HCT116 (cell line): Measurements from ENCODE around the gene NOP14. TPM values are rescaled to one million over a fixed set of nuclear protein-coding genes. Genes with fewer than 3 reads are reported as not detected.
"Not testable (repeated sequence)": the region's sequence is repeated elsewhere in the genome, so short reads cannot be mapped to it uniquely, and the experiment has no call there.

Experiments
- ATAC-seq: fragments of 200-7000 bp; cut with Tn5 transposase; 2 replicates; pipeline ENCODE4 v1.9.1; 2020; ENCODE audit warnings: mild to moderate bottlenecking, moderate library complexity
- BruUV-seq: library from RNA; stranded (reverse); fragments of 400-500 nt; replicated peaks from 2 replicates; lab custom pipeline; 2021; lab: Mats Ljungman, UMichigan
- CTCF ChIA-PET: fragments of 300-600 bp; sonication (Branson Sonifier 250); formaldehyde crosslinking; loops from one replicate; lab custom pipeline; 2021; ENCODE audit warnings: antibody characterized with exemption; lab: Charles Lee
- POLR2A ChIA-PET: fragments of 300-600, 350-600 bp; sonication (Branson Sonifier 250); formaldehyde crosslinking; loops from one replicate; lab custom pipeline; 2021; ENCODE audit warnings: antibody characterized with exemption; lab: Charles Lee
- RAD21 ChIA-PET, 2 experiments: fragments of 300-600 bp; sonication (Branson Sonifier 250); formaldehyde crosslinking; loops; one replicate each; lab custom pipeline; 2023; ENCODE audit warnings: low total read pairs in 2 of 2; ENCODE audit not compliant: uncharacterized antibody in 2 of 2, unreplicated experiment in 2 of 2, low non-redundant PET in 1 of 2; lab: Charles Lee
- DNase-seq: peaks from one replicate; pipeline ENCODE4 v3.0.0-alpha.2; 2010; ENCODE audit warnings: low read depth, low spot score
- H2AFZ ChIP-seq: fragments of 200-600 bp; shearing (Covaris generic), sonication (generic); 2 replicates; pipeline ENCODE4 v1.6.1; 2017; ENCODE audit warnings: low read depth, mixed run types, mixed read lengths, antibody characterized with exemption, low read length; ENCODE audit not compliant: poor library complexity, severe bottlenecking
- H3K27ac ChIP-seq: 2 replicates; pipeline ENCODE4 v1.5.1; 2012; ENCODE audit warnings: low read depth, low read length
- H3K27me3 ChIP-seq: fragments of 200-600 bp; sonication (generic); 2 replicates; pipeline ENCODE4 v1.6.1; 2016; ENCODE audit warnings: mixed run types, low read length, mixed read lengths; ENCODE audit not compliant: insufficient read depth
- H3K36me3 ChIP-seq, 2 experiments: fragments of 200-500 bp in 1 of 2; fragments of 200-600 bp in 1 of 2; sonication (Bioruptor generic) in 1 of 2; sonication (generic) in 1 of 2; 2 replicates each; pipeline versions ENCODE4 v1.5.1 to v1.6.1; 2014 to 2016; ENCODE audit warnings: low read length in 2 of 2, inconsistent platforms in 1 of 2, mixed read lengths in 1 of 2, mixed run types in 1 of 2; ENCODE audit not compliant: insufficient read depth in 2 of 2, control insufficient read depth in 1 of 2
- H3K4me1 ChIP-seq, 2 experiments: fragments of 200-600 bp in 1 of 2; sonication (generic) in 1 of 2; 2 replicates each; pipeline versions ENCODE4 v1.5.1 to v1.6.1; 2012 to 2017; ENCODE audit warnings: low read length in 2 of 2, inconsistent platforms in 1 of 2, mild to moderate bottlenecking in 1 of 2, mixed read lengths in 1 of 2, mixed run types in 1 of 2, moderate library complexity in 1 of 2; ENCODE audit not compliant: insufficient read depth in 2 of 2, control insufficient read depth in 1 of 2
- H3K4me2 ChIP-seq: fragments of 200-600 bp; sonication (generic); 2 replicates; pipeline ENCODE4 v1.6.1; 2017; ENCODE audit warnings: mixed run types, low read length, mixed read lengths
- H3K4me3 ChIP-seq, 2 experiments: fragments of 200-600 bp in 1 of 2; sonication (generic) in 1 of 2; replicated peaks in 1 of 2; 2 replicates each; pipeline ENCODE4 v1.5.1; 2011 to 2016; ENCODE audit warnings: low read length in 2 of 2, control low read depth in 1 of 2, low read depth in 1 of 2, mild to moderate bottlenecking in 1 of 2, mixed read lengths in 1 of 2, mixed run types in 1 of 2
- H3K79me2 ChIP-seq: fragments of 200-600 bp; sonication (generic); 2 replicates; pipeline ENCODE4 v1.6.1; 2017; ENCODE audit warnings: mild to moderate bottlenecking, mixed run types, low read length, moderate library complexity, mixed read lengths; ENCODE audit not compliant: insufficient read depth
- H3K9ac ChIP-seq: fragments of 200-600 bp; sonication (generic); 2 replicates; pipeline ENCODE4 v1.6.1; 2016; ENCODE audit warnings: low read length, mixed read lengths
- H3K9me2 ChIP-seq: fragments of 200-600 bp; sonication (generic), shearing (Covaris generic); 2 replicates; pipeline ENCODE4 v1.6.1; 2017; ENCODE audit warnings: mixed run types, mild to moderate bottlenecking, moderate library complexity; ENCODE audit not compliant: insufficient read depth
- H3K9me3 ChIP-seq, 2 experiments: fragments of 200-500 bp in 1 of 2; fragments of 200-600 bp in 1 of 2; sonication (Bioruptor generic) in 1 of 2; sonication (generic) in 1 of 2; 2 replicates each; pipeline ENCODE4 v1.6.1; 2014 to 2017; ENCODE audit warnings: low read length in 2 of 2, mixed read lengths in 2 of 2, inconsistent platforms in 1 of 2, low read depth in 1 of 2, mild to moderate bottlenecking in 1 of 2, mixed run types in 1 of 2, moderate library complexity in 1 of 2; ENCODE audit not compliant: control insufficient read depth in 1 of 2, insufficient read depth in 1 of 2
- H4K20me1 ChIP-seq: fragments of 200-600 bp; sonication (generic), shearing (Covaris generic); 2 replicates; pipeline ENCODE4 v1.6.1; 2017; ENCODE audit warnings: mixed run types, mild to moderate bottlenecking, moderate library complexity; ENCODE audit not compliant: insufficient read depth
- CEBPB ChIP-seq: IDR thresholded peaks from 2 replicates; pipeline ENCODE4 v1.6.1; 2012; ENCODE audit warnings: low read depth
- EGR1 ChIP-seq: IDR thresholded peaks from 2 replicates; pipeline ENCODE4 v1.6.1; 2012; ENCODE audit warnings: low read depth
- EZH2phosphoT487 ChIP-seq: fragments of 200-600 bp; IDR thresholded peaks from 2 replicates; pipeline ENCODE4 v1.6.1; 2018; ENCODE audit warnings: antibody characterized with exemption, borderline replicate concordance
- POLR2AphosphoS5 ChIP-seq: IDR thresholded peaks from 2 replicates; pipeline ENCODE4 v1.6.1; 2011; ENCODE audit warnings: mild to moderate bottlenecking, low read depth, low read length, moderate library complexity
- YY1 ChIP-seq: IDR thresholded peaks from 2 replicates; pipeline ENCODE4 v1.6.1; 2011; ENCODE audit warnings: low read length, low read depth, moderate library complexity, mild to moderate bottlenecking; ENCODE audit not compliant: insufficient replicate concordance; ENCODE audit errors: extremely low read depth
- ZFX ChIP-seq: fragments of 450-650 bp; IDR thresholded peaks from 2 replicates; pipeline ENCODE4 v1.6.1; 2017
- ZNF274 ChIP-seq: fragments of 200-500 bp; sonication (Bioruptor generic); IDR thresholded peaks from 2 replicates; pipeline ENCODE4 v1.6.1; 2014; ENCODE audit warnings: mild to moderate bottlenecking, low read depth, low read length, inconsistent platforms
- intact Hi-C: fragments of 100-400 bp; cut with micrococcal nuclease; formaldehyde crosslinking; loops from 2 replicates; pipeline ENCODE4 v1.10.0; 2022
- total RNA-seq: library from RNA; stranded (reverse); gene quantifications from one replicate; pipeline ENCODE4 v1.2.1, GENCODE V29; 2021; ENCODE audit not compliant: unreplicated experiment

The NOP14 gene
- total RNA-seq, 1 experiment from 2014 or later = 67.3 TPM

GRCh38 chr4:2991243-2991642 lies 28.0 kb upstream of the NOP14 start:
- CTCF ChIA-PET = interaction anchor here (2.5 kb wide), 1 partner anchor 13 kb away, joined by 12 read pairs; no protein-coding TSS in a partner anchor
- no peaks in the 10 kb centered on the region for H3K4me1 ChIP-seq
- no peak overlapping the region for H3K9ac ChIP-seq
- no peaks in the 10 kb centered on the region for H3K9me2 ChIP-seq
- no peak overlapping the region for H3K27ac ChIP-seq
- no peak overlapping the region for H2AFZ ChIP-seq
- no peak overlapping the region for H3K4me3 ChIP-seq
- no peak for TF ChIP-seq POLR2AphosphoS5
- no peak for TF ChIP-seq EGR1
- no peak for TF ChIP-seq YY1
- TF ChIP-seq CEBPB = no peak
- no peak for TF ChIP-seq EZH2phosphoT487
- no peak for TF ChIP-seq ZFX
- no peak for TF ChIP-seq ZNF274
- POLR2A ChIA-PET = no interaction called here
- DNase-seq = no peak
- H3K9me3 ChIP-seq = no peaks in the 10 kb centered on the region
- H3K36me3 ChIP-seq = no peaks in the 10 kb centered on the region
- no TSS peak for BruUV-seq
- H3K4me2 ChIP-seq = no peak overlapping the region
- no peaks in the 10 kb centered on the region for H4K20me1 ChIP-seq
- H3K79me2 ChIP-seq = no peaks in the 10 kb centered on the region
- no peaks in the 10 kb centered on the region for H3K27me3 ChIP-seq
- intact Hi-C loops = no loop called here
- no peak for ATAC-seq
- RAD21 ChIA-PET = no interaction called here

- H3K36me3 ChIP-seq, POLR2A ChIA-PET, RAD21 ChIA-PET, intact Hi-C loops, CTCF ChIA-PET, H3K9ac ChIP-seq, H3K27me3 ChIP-seq, H2AFZ ChIP-seq, H3K4me1 ChIP-seq, H3K79me2 ChIP-seq, H3K4me2 ChIP-seq, H3K4me3 ChIP-seq, ATAC-seq, H3K27ac ChIP-seq, H3K9me2 ChIP-seq, DNase-seq, H4K20me1 ChIP-seq, BruUV-seq: not testable (repeated sequence)
- peaks cover 11 to 22% of the 10 kb centered on the region in 2 experiments; a peak in 1 of 4 replicates for H3K9me3 ChIP-seq
These were observed 20.5 kb upstream of the NOP14 start for GRCh38 chr4:2983715-2984114.
